ENCODE data around the gene RCAN1.

Gene RCAN1

GRCh38 chr21:34533938-34534337 is 81.0 kb downstream of the RCAN1 start:
- Histone ChIP-seq H2BK120ac (ENCODE audit: insufficient read depth, low read length, poor library complexity) (no peak overlapping the region), H2AFZ (ENCODE audit: insufficient read depth, low read length, poor library complexity) (no peak overlapping the region), H3K4me1 (ENCODE audit: control insufficient read depth in 1 of 2, insufficient read depth in 2 of 2, low read length in 2 of 2) (peaks cover 4 to 14% of the 10 kb centered on the region in 2 experiments), H4K8ac (ENCODE audit: low read depth, low read length) (no peak overlapping the region), H3K23ac (ENCODE audit: low read length) (no peak overlapping the region), H3K4ac (ENCODE audit: low read depth, low read length) (no peak overlapping the region), H3K9me3 (ENCODE audit: insufficient read depth, low read depth, low read length) (peaks cover 2% of the 10 kb centered on the region), H4K91ac (ENCODE audit: low read depth, low read length) (no peak overlapping the region), H4K12ac (ENCODE audit: low read depth, low read length) (no peak overlapping the region), H2AK5ac (ENCODE audit: low read length) (no peak overlapping the region), H3K36me3 (ENCODE audit: control insufficient read depth in 1 of 2, insufficient read depth in 2 of 2, low read length in 2 of 2) (no peaks in the 10 kb centered on the region), H2BK12ac (ENCODE audit: low read length) (no peak overlapping the region), H3K9ac (ENCODE audit: low read length) (no peak overlapping the region), H3K27ac (ENCODE audit: low read depth, low read length) (no peak overlapping the region), H2BK5ac (ENCODE audit: low read depth, low read length, poor library complexity) (no peak overlapping the region), H3K4me2 (ENCODE audit: low read length) (no peak overlapping the region), H3K18ac (ENCODE audit: low read length) (no peak overlapping the region), H3K4me3 (ENCODE audit: low read depth, low read length) (no peak overlapping the region), H3K79me2 (ENCODE audit: control insufficient read depth, insufficient read depth, low read length, poor library complexity) (no peaks in the 10 kb centered on the region), H3K14ac (ENCODE audit: low read length) (no peak overlapping the region), H3K27me3 (ENCODE audit: insufficient read depth, low read length) (no peaks in the 10 kb centered on the region), H3K79me1 (ENCODE audit: low read length) (peaks cover 23% of the 10 kb centered on the region)
- no CpG with 5 or more reads among the region's 3 CpGs for WGBS (ENCODE audit: extremely low coverage, insufficient coverage, insufficient read length)
- no peak for DNase-seq

DNA sequence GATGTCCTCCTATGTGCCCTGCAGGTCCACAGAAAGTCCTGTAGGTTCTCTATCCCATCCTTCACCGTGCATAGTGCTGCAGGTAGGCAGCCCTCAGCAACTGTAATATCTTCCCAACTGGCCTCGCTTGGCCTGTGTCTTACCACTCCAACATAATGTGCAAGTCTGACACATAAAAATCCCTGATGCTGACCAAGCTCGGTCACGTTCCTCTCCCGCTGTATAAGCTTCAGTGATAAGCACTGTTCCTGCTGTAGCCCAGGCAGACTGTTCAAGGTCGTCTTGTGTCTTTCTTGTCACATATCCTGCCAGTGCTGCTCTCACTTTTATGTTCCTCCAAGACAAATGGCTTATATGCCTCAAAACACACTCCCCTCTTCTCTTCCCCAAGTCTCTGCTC is 83.5 kb downstream of the RCAN1 start:
- Histone ChIP-seq H3K18ac (ENCODE audit: low read length) (no peak overlapping the region), H3K4ac (ENCODE audit: low read depth, low read length) (no peak overlapping the region), H4K91ac (ENCODE audit: low read depth, low read length) (peak overlapping the region; percentile 20), H3K23ac (ENCODE audit: low read length) (no peak overlapping the region), H2BK5ac (ENCODE audit: low read depth, low read length, poor library complexity) (no peak overlapping the region), H3K4me1 (ENCODE audit: control insufficient read depth in 1 of 2, insufficient read depth in 2 of 2, low read length in 2 of 2) (peaks cover 3 to 8% of the 10 kb centered on the region in 2 experiments), H3K14ac (ENCODE audit: low read length) (peak overlapping the region; percentile 47), H3K79me2 (ENCODE audit: control insufficient read depth, insufficient read depth, low read length, poor library complexity) (no peaks in the 10 kb centered on the region), H2BK12ac (ENCODE audit: low read length) (peak overlapping the region; percentile 72), H3K9ac (ENCODE audit: low read length) (no peak overlapping the region), H3K9me3 (ENCODE audit: insufficient read depth, low read depth, low read length) (peaks cover 2% of the 10 kb centered on the region), H2AK5ac (ENCODE audit: low read length) (no peak overlapping the region), H2BK120ac (ENCODE audit: insufficient read depth, low read length, poor library complexity) (peak overlapping the region; percentile 64), H3K4me3 (ENCODE audit: low read depth, low read length) (no peak overlapping the region), H4K8ac (ENCODE audit: low read depth, low read length) (no peak overlapping the region), H3K27ac (ENCODE audit: low read depth, low read length) (no peak overlapping the region), H3K79me1 (ENCODE audit: low read length) (peaks cover 11% of the 10 kb centered on the region), H2AFZ (ENCODE audit: insufficient read depth, low read length, poor library complexity) (no peak overlapping the region), H3K27me3 (ENCODE audit: insufficient read depth, low read length) (no peaks in the 10 kb centered on the region), H3K36me3 (ENCODE audit: control insufficient read depth in 1 of 2, insufficient read depth in 2 of 2, low read length in 2 of 2) (no peaks in the 10 kb centered on the region), H4K12ac (ENCODE audit: low read depth, low read length) (no peak overlapping the region), H3K4me2 (ENCODE audit: low read length) (no peak overlapping the region)
- WGBS (ENCODE audit: extremely low coverage, insufficient coverage, insufficient read length): no CpG with 5 or more reads among the region's 6 CpGs
- DNase-seq: no peak

- no peaks in the 10 kb centered on the region for H3K36me3 ChIP-seq (ENCODE audit: control insufficient read depth in 1 of 2, insufficient read depth in 2 of 2, low read length in 2 of 2)
- no peak overlapping the region for H4K12ac ChIP-seq (ENCODE audit: low read depth, low read length)
- no peak overlapping the region for H2AFZ ChIP-seq (ENCODE audit: insufficient read depth, low read length, poor library complexity)
- H3K79me2 ChIP-seq (ENCODE audit: control insufficient read depth, insufficient read depth, low read length, poor library complexity): peaks cover under 1% of the 10 kb centered on the region
- no peaks in the 10 kb centered on the region for H3K27me3 ChIP-seq (ENCODE audit: insufficient read depth, low read length)
- no peak overlapping the region for H2BK5ac ChIP-seq (ENCODE audit: low read depth, low read length, poor library complexity)
- H2AK5ac ChIP-seq (ENCODE audit: low read length): no peak overlapping the region
- H3K9me3 ChIP-seq (ENCODE audit: insufficient read depth, low read depth, low read length): peaks cover 2% of the 10 kb centered on the region
- H3K14ac ChIP-seq (ENCODE audit: low read length): no peak overlapping the region
- H3K23ac ChIP-seq (ENCODE audit: low read length): no peak overlapping the region
- H3K9ac ChIP-seq (ENCODE audit: low read length): no peak overlapping the region
- peaks cover 8% of the 10 kb centered on the region for H3K79me1 ChIP-seq (ENCODE audit: low read length)
- H3K27ac ChIP-seq (ENCODE audit: low read depth, low read length): no peak overlapping the region
- H3K18ac ChIP-seq (ENCODE audit: low read length): no peak overlapping the region
- no peak for DNase-seq
- H3K4ac ChIP-seq (ENCODE audit: low read depth, low read length): no peak overlapping the region
- no peak overlapping the region for H4K8ac ChIP-seq (ENCODE audit: low read depth, low read length)
- no peak overlapping the region for H3K4me2 ChIP-seq (ENCODE audit: low read length)
- H4K91ac ChIP-seq (ENCODE audit: low read depth, low read length): no peak overlapping the region
- H3K4me3 ChIP-seq (ENCODE audit: low read depth, low read length): no peak overlapping the region
- no peak overlapping the region for H2BK120ac ChIP-seq (ENCODE audit: insufficient read depth, low read length, poor library complexity)
- peaks cover under 1 to 4% of the 10 kb centered on the region in 2 experiments for H3K4me1 ChIP-seq (ENCODE audit: control insufficient read depth in 1 of 2, insufficient read depth in 2 of 2, low read length in 2 of 2)
- no peak overlapping the region for H2BK12ac ChIP-seq (ENCODE audit: low read length)
Measured at GRCh38 chr21:34530261-34530660, 84.7 kb downstream of the RCAN1 start.

GRCh38 chr21:34528131-34528561 is 86.8 kb downstream of the RCAN1 start:
- no peak overlapping the region for H3K4me3 ChIP-seq (ENCODE audit: low read depth, low read length)
- H2BK5ac ChIP-seq (ENCODE audit: low read depth, low read length, poor library complexity): no peak overlapping the region
- H2AFZ ChIP-seq (ENCODE audit: insufficient read depth, low read length, poor library complexity): no peak overlapping the region
- H4K12ac ChIP-seq (ENCODE audit: low read depth, low read length): no peak overlapping the region
- H4K8ac ChIP-seq (ENCODE audit: low read depth, low read length): no peak overlapping the region
- H3K9ac ChIP-seq (ENCODE audit: low read length): no peak overlapping the region
- no CpG with 5 or more reads among the region's 3 CpGs for WGBS (ENCODE audit: extremely low coverage, insufficient coverage, insufficient read length)
- H3K14ac ChIP-seq (ENCODE audit: low read length): no peak overlapping the region
- H2AK5ac ChIP-seq (ENCODE audit: low read length): no peak overlapping the region
- H3K4ac ChIP-seq (ENCODE audit: low read depth, low read length): no peak overlapping the region
- peaks cover 11% of the 10 kb centered on the region for H3K79me1 ChIP-seq (ENCODE audit: low read length)
- no peaks in the 10 kb centered on the region for H3K9me3 ChIP-seq (ENCODE audit: insufficient read depth, low read depth, low read length)
- H2BK120ac ChIP-seq (ENCODE audit: insufficient read depth, low read length, poor library complexity): no peak overlapping the region
- peaks cover under 1 to 2% of the 10 kb centered on the region in 2 experiments for H3K36me3 ChIP-seq (ENCODE audit: control insufficient read depth in 1 of 2, insufficient read depth in 2 of 2, low read length in 2 of 2)
- no peak overlapping the region for H3K23ac ChIP-seq (ENCODE audit: low read length)
- DNase-seq: no peak
- H3K27ac ChIP-seq (ENCODE audit: low read depth, low read length): peak overlapping the region; percentile 4
- H3K27me3 ChIP-seq (ENCODE audit: insufficient read depth, low read length): no peaks in the 10 kb centered on the region
- H4K91ac ChIP-seq (ENCODE audit: low read depth, low read length): no peak overlapping the region
- H2BK12ac ChIP-seq (ENCODE audit: low read length): no peak overlapping the region
- peaks cover 7 to 14% of the 10 kb centered on the region in 2 experiments for H3K4me1 ChIP-seq (ENCODE audit: control insufficient read depth in 1 of 2, insufficient read depth in 2 of 2, low read length in 2 of 2)
- H3K4me2 ChIP-seq (ENCODE audit: low read length): no peak overlapping the region
- H3K18ac ChIP-seq (ENCODE audit: low read length): no peak overlapping the region
- peaks cover 6% of the 10 kb centered on the region for H3K79me2 ChIP-seq (ENCODE audit: control insufficient read depth, insufficient read depth, low read length, poor library complexity)

Data from trophoblast cell (in vitro differentiated cells and primary cell).